Ishikawa (cell line): Measurements from ENCODE around the gene CASP14.

ENCODE experiments used
- CEBPB ChIP-seq: IDR thresholded peaks from 2 replicates; pipeline ENCODE4 v1.6.1; 2012
- CREB1 ChIP-seq: IDR thresholded peaks from 2 replicates; pipeline ENCODE4 v1.6.1; 2012; ENCODE audit warnings: low read depth
- EGR1 ChIP-seq: IDR thresholded peaks from 2 replicates; pipeline ENCODE4 v1.6.1; 2012
- EP300 ChIP-seq: IDR thresholded peaks from 2 replicates; pipeline ENCODE4 v1.6.1; 2012; ENCODE audit warnings: borderline replicate concordance
- FOXM1 ChIP-seq: IDR thresholded peaks from 2 replicates; pipeline ENCODE4 v1.6.1; 2012; ENCODE audit warnings: low read depth, borderline replicate concordance
- MAX ChIP-seq: IDR thresholded peaks from 2 replicates; pipeline ENCODE4 v1.6.1; 2012
- NFIC ChIP-seq: IDR thresholded peaks from 2 replicates; pipeline ENCODE4 v1.6.1; 2012
- RAD21 ChIP-seq: IDR thresholded peaks from 2 replicates; pipeline ENCODE4 v1.6.1; 2012; ENCODE audit warnings: low read depth
- REST ChIP-seq: IDR thresholded peaks from 2 replicates; pipeline ENCODE4 v1.6.1; 2012; ENCODE audit warnings: low read depth, mild to moderate bottlenecking
- TAF1 ChIP-seq: IDR thresholded peaks from 2 replicates; pipeline ENCODE4 v1.6.1; 2012; ENCODE audit warnings: low read depth, mild to moderate bottlenecking
- TCF12 ChIP-seq: IDR thresholded peaks from 2 replicates; pipeline ENCODE4 v1.6.1; 2012; ENCODE audit warnings: low read depth
- TEAD4 ChIP-seq: IDR thresholded peaks from 2 replicates; pipeline ENCODE4 v1.6.1; 2012
- USF1 ChIP-seq: IDR thresholded peaks from 2 replicates; pipeline ENCODE4 v1.6.1; 2012
- YY1 ChIP-seq: IDR thresholded peaks from 2 replicates; pipeline ENCODE4 v1.6.1; 2012; ENCODE audit warnings: low read depth
- ZBTB7A ChIP-seq: IDR thresholded peaks from 2 replicates; pipeline ENCODE4 v1.6.1; 2012; ENCODE audit warnings: low read depth

The CASP14 gene

GRCh38 chr19:15035795-15036311 is 13.4 kb upstream of the CASP14 start:
- no peak for TF ChIP-seq TCF12
- no peak for TF ChIP-seq USF1
- TF ChIP-seq FOXM1: no peak
- no peak for TF ChIP-seq TEAD4
- TF ChIP-seq EGR1: no peak
- no peak for TF ChIP-seq MAX
- no peak for TF ChIP-seq RAD21
- no peak for TF ChIP-seq REST
- no peak for TF ChIP-seq NFIC
- no peak for TF ChIP-seq YY1
- no peak for TF ChIP-seq CEBPB
- TF ChIP-seq EP300: no peak
- TF ChIP-seq CREB1: no peak

- TF ChIP-seq REST (no peak), CEBPB (no peak), TAF1 (no peak), ZBTB7A (no peak), CREB1 (no peak)
These were observed 11.7 kb upstream of the CASP14 start for GRCh38 chr19:15037586-15037985.

- TF ChIP-seq YY1: no peak
- TF ChIP-seq RAD21: no peak
- no peak for TF ChIP-seq CREB1
- TF ChIP-seq TEAD4: no peak
These were observed 11.0 kb upstream of the CASP14 start for GRCh38 chr19:15038294-15038693.

- TF ChIP-seq REST (no peak), USF1 (no peak), FOXM1 (no peak), YY1 (no peak), TCF12 (no peak), TEAD4 (no peak), EP300 (no peak), TAF1 (no peak), CREB1 (no peak), RAD21 (no peak), EGR1 (no peak), MAX (no peak), ZBTB7A (no peak), CEBPB (no peak), NFIC (no peak)
These were observed 7.3 kb upstream of the CASP14 start for GRCh38 chr19:15042003-15042402.

- TF ChIP-seq USF1 (no peak), FOXM1 (no peak), ZBTB7A (no peak), RAD21 (no peak), YY1 (no peak), MAX (no peak), CEBPB (no peak), TCF12 (no peak), NFIC (no peak), CREB1 (no peak), TEAD4 (no peak), EP300 (no peak), EGR1 (no peak), TAF1 (no peak), REST (no peak)
These were observed 6.5 kb upstream of the CASP14 start for GRCh38 chr19:15042826-15043225.
